Vagina (tissue), 2 donors: Measurements from ENCODE around the gene NKAIN2. TPM values are rescaled to one million over a fixed set of nuclear protein-coding genes. Genes with fewer than 3 reads are reported as not detected.

Experiments
- DNase-seq, 2 donors: peaks; one replicate each; pipeline ENCODE4 v3.0.0-alpha.2; 2017; ENCODE audit errors: extremely low spot score in 2 of 2
- H3K27ac ChIP-seq: fragments of 200-600 bp; sonication (generic); one replicate; pipeline ENCODE4 v1.5.1; 2019
- H3K27me3 ChIP-seq: fragments of 200-600 bp; sonication (generic); one replicate; pipeline ENCODE4 v1.5.1; 2019
- H3K36me3 ChIP-seq, 2 donors: fragments of 200-600 bp; sonication (generic); one replicate each; pipeline ENCODE4 v1.5.1; 2017 to 2019
- H3K4me1 ChIP-seq: fragments of 200-600 bp; sonication (generic); one replicate; pipeline ENCODE4 v1.5.1; 2019
- H3K4me3 ChIP-seq, 2 donors: fragments of 200-600 bp; sonication (generic); 1 replicate in 1 of 2; 2 replicates in 1 of 2; pipeline ENCODE4 v1.5.1; 2016 to 2019
- H3K9me3 ChIP-seq: fragments of 200-600 bp; sonication (generic); one replicate; pipeline ENCODE4 v1.5.1; 2019
- CTCF ChIP-seq, 3 experiments: fragments of 450-650 bp in 2 of 3; fragments of 200-600 bp in 1 of 3; sonication (generic) in 1 of 3; IDR thresholded peaks; one replicate each; pipeline ENCODE4 v1.5.1; 2017 to 2019; ENCODE audit warnings: antibody characterized with exemption in 3 of 3, mild to moderate bottlenecking in 2 of 3, moderate library complexity in 2 of 3
- POLR2A ChIP-seq, 2 donors: fragments of 450-650 bp; IDR thresholded peaks; one replicate each; pipeline ENCODE4 v1.6.1; 2017; ENCODE audit warnings: antibody characterized with exemption in 2 of 2, mild to moderate bottlenecking in 2 of 2, moderate library complexity in 2 of 2
- POLR2AphosphoS5 ChIP-seq, 2 donors: sonication (generic); formaldehyde crosslinking; IDR thresholded peaks; one replicate each; pipeline ENCODE4 v1.9.0; 2017; ENCODE audit warnings: antibody characterized with exemption in 2 of 2, mild to moderate bottlenecking in 2 of 2, low read depth in 1 of 2; ENCODE audit not compliant: insufficient read depth in 1 of 2
- intact Hi-C: fragments of 100-400 bp; cut with DNase I; formaldehyde crosslinking; loops from one replicate; pipeline ENCODE4 v1.15.1; 2023
- total RNA-seq: library from RNA; depleted of rRNA; stranded (reverse); fragments of >200 nt; gene quantifications from one replicate; pipeline ENCODE4 v1.2.3, GENCODE V29; 2016

NKAIN2 gene
- total RNA-seq, 1 donor from 2014 or later = not detected

DNA sequence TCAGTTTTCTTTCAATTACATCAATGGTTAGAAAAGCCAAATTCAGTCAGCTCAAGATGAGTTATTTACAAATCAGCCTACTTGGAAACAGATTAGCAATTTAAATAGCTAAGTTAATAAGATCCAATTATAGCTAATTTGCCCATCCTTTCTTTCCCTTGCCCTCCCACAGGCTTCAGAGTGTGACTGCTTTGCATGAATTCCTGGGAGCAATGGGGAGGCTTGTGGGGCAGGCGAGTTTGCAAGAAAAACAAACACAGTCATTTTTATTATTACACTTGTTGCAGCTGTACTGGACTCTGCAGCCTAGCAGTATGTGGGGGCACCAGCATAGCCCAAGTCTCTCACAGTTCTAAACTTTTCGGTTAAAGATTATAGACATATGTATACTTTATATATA is 219.0 kb downstream of the NKAIN2 start:
- Histone ChIP-seq H3K27ac (no peak overlapping the region), H3K4me1 (no peaks in the 10 kb centered on the region), H3K27me3 (no peaks in the 10 kb centered on the region), H3K9me3 (no peaks in the 10 kb centered on the region), H3K36me3 (no peaks in the 10 kb centered on the region), H3K4me3 (no peak overlapping the region)
- no peak for TF ChIP-seq POLR2A (IDR thresholded peaks at IDR 0.05)
- intact Hi-C loops = no loop called here
- no peak for DNase-seq

GRCh38 chr6:124026694-124027093 is 223.0 kb downstream of the NKAIN2 start:
- TF ChIP-seq CTCF (IDR thresholded peaks at IDR 0.05) (no peak), POLR2AphosphoS5 (IDR thresholded peaks at IDR 0.05; ENCODE audit: insufficient read depth in 1 of 2, low read depth in 1 of 2) (no peak), POLR2A (IDR thresholded peaks at IDR 0.05) (no peak)
- intact Hi-C loops = no loop called here
- H3K27ac ChIP-seq = no peak overlapping the region

GRCh38 chr6:124027392-124027791 is 223.7 kb downstream of the NKAIN2 start:
- no peak overlapping the region for H3K27ac ChIP-seq
- no peaks in the 10 kb centered on the region for H3K27me3 ChIP-seq
- TF ChIP-seq CTCF (IDR thresholded peaks at IDR 0.05) = no peak
- TF ChIP-seq POLR2AphosphoS5 (IDR thresholded peaks at IDR 0.05; ENCODE audit: insufficient read depth in 1 of 2, low read depth in 1 of 2) = no peak
- no peaks in the 10 kb centered on the region for H3K36me3 ChIP-seq
- intact Hi-C loops = no loop called here
- no peak overlapping the region for H3K4me3 ChIP-seq
- no peaks in the 10 kb centered on the region for H3K4me1 ChIP-seq
- DNase-seq = no peak
- H3K9me3 ChIP-seq = no peaks in the 10 kb centered on the region

More at GRCh38 chr6:124026694-124027093, 223.0 kb downstream of the NKAIN2 start:
- no peak for DNase-seq
- Histone ChIP-seq H3K27me3 (no peaks in the 10 kb centered on the region), H3K4me3 (no peak overlapping the region), H3K9me3 (no peaks in the 10 kb centered on the region), H3K36me3 (no peaks in the 10 kb centered on the region), H3K4me1 (no peaks in the 10 kb centered on the region)

- DNase-seq = no peak
- H3K4me3 ChIP-seq = no peak overlapping the region
- no peaks in the 10 kb centered on the region for H3K9me3 ChIP-seq
- no peaks in the 10 kb centered on the region for H3K27me3 ChIP-seq
- H3K27ac ChIP-seq = no peak overlapping the region
- no peak for TF ChIP-seq CTCF (IDR thresholded peaks at IDR 0.05)
- no peak for TF ChIP-seq POLR2A (IDR thresholded peaks at IDR 0.05)
- no peaks in the 10 kb centered on the region for H3K36me3 ChIP-seq
- intact Hi-C loops = no loop called here
- H3K4me1 ChIP-seq = no peaks in the 10 kb centered on the region
These were observed 224.5 kb downstream of the NKAIN2 start for GRCh38 chr6:124028117-124028516.

GRCh38 chr6:124029567-124029966 is 225.9 kb downstream of the NKAIN2 start:
- no peak for DNase-seq
- H3K27me3 ChIP-seq = no peaks in the 10 kb centered on the region
- intact Hi-C loops = no loop called here

More at GRCh38 chr6:124029567-124029966, 225.9 kb downstream of the NKAIN2 start:
- Histone ChIP-seq H3K9me3 (no peaks in the 10 kb centered on the region), H3K4me1 (no peaks in the 10 kb centered on the region), H3K4me3 (no peak overlapping the region), H3K36me3 (no peaks in the 10 kb centered on the region), H3K27ac (no peak overlapping the region)
- TF ChIP-seq POLR2A (IDR thresholded peaks at IDR 0.05) = no peak
- no peak for TF ChIP-seq POLR2AphosphoS5 (IDR thresholded peaks at IDR 0.05; ENCODE audit: insufficient read depth in 1 of 2, low read depth in 1 of 2)
- TF ChIP-seq CTCF (IDR thresholded peaks at IDR 0.05) = no peak
